ENCODE measurements around the gene GPSM1. TPM values are rescaled to one million over a fixed set of nuclear protein-coding genes. Genes with fewer than 3 reads are reported as not detected.

The GPSM1 gene
- total and polyA plus RNA-seq, 7 donors, result 0.34 to 2.3 (median 1.3) TPM

DNA sequence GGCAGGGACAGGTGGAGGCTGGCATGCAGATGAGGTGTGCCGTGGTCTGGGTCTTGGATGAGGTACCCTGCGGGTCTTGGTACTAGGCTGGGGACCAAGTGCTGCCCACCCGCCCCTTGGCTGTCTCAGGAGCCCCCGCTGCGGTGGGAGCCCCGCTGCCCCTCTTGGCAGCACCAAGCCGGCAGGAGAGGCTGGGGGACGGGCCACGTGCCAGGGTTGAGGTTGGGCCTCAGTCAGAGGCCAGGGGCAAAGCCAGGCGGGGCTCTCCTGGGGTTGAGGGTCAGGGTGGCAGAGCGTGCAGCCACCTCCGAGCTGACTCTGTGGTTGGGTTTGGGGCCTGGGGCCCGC lies 44.2 kb downstream of the GPSM1 start:
- 87 to 90% (median 88%) methylated on average over 8 to 13 of the region's 13 CpGs for WGBS, 3 donors
- ATAC-seq, result no peak
- Histone ChIP-seq H3K9me3 (no peaks in the 10 kb centered on the region), H3K36me3 (ENCODE audit: insufficient read depth in 1 of 2, low read depth in 1 of 2) (peaks cover 0 to 3% of the 10 kb centered on the region in 2 donors), H3K4me3 (no peak overlapping the region), H3K27me3 (ENCODE audit: insufficient read depth in 3 of 3, low read length in 2 of 3) (peaks cover 0 to 13% (median 0%) of the 10 kb centered on the region in 3 donors), H3K4me1 (no peaks in the 10 kb centered on the region), H3K27ac (no peak overlapping the region)
- TF ChIP-seq, protein P1, sequence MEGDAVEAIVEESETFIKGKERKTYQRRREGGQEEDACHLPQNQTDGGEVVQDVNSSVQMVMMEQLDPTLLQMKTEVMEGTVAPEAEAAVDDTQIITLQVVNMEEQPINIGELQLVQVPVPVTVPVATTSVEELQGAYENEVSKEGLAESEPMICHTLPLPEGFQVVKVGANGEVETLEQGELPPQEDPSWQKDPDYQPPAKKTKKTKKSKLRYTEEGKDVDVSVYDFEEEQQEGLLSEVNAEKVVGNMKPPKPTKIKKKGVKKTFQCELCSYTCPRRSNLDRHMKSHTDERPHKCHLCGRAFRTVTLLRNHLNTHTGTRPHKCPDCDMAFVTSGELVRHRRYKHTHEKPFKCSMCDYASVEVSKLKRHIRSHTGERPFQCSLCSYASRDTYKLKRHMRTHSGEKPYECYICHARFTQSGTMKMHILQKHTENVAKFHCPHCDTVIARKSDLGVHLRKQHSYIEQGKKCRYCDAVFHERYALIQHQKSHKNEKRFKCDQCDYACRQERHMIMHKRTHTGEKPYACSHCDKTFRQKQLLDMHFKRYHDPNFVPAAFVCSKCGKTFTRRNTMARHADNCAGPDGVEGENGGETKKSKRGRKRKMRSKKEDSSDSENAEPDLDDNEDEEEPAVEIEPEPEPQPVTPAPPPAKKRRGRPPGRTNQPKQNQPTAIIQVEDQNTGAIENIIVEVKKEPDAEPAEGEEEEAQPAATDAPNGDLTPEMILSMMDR (IDR thresholded peaks at IDR 0.05), result no peak
- intact Hi-C loops (cut with DNase I), result no loop called here
- no peak for DNase-seq

- H3K27me3 ChIP-seq (ENCODE audit: insufficient read depth in 3 of 3, low read length in 2 of 3), result peaks cover 0 to 13% (median 0%) of the 10 kb centered on the region in 3 donors
- 79 to 83% (median 80%) methylated on average over 21 of the region's 21 CpGs for WGBS, 3 donors
- no peak overlapping the region for H3K27ac ChIP-seq
- DNase-seq (no peak), ATAC-seq (no peak)
- no peaks in the 10 kb centered on the region for H3K4me1 ChIP-seq
- intact Hi-C loops (cut with DNase I), result no loop called here
- H3K4me3 ChIP-seq, result no peak overlapping the region
- no peaks in the 10 kb centered on the region for H3K9me3 ChIP-seq
- TF ChIP-seq, protein P1 (IDR thresholded peaks at IDR 0.05), result no peak
- H3K36me3 ChIP-seq (ENCODE audit: insufficient read depth in 1 of 2, low read depth in 1 of 2), result peaks cover 0 to 3% of the 10 kb centered on the region in 2 donors
Measured at GRCh38 chr9:136372006-136372405, 44.7 kb downstream of the GPSM1 start.

DNA sequence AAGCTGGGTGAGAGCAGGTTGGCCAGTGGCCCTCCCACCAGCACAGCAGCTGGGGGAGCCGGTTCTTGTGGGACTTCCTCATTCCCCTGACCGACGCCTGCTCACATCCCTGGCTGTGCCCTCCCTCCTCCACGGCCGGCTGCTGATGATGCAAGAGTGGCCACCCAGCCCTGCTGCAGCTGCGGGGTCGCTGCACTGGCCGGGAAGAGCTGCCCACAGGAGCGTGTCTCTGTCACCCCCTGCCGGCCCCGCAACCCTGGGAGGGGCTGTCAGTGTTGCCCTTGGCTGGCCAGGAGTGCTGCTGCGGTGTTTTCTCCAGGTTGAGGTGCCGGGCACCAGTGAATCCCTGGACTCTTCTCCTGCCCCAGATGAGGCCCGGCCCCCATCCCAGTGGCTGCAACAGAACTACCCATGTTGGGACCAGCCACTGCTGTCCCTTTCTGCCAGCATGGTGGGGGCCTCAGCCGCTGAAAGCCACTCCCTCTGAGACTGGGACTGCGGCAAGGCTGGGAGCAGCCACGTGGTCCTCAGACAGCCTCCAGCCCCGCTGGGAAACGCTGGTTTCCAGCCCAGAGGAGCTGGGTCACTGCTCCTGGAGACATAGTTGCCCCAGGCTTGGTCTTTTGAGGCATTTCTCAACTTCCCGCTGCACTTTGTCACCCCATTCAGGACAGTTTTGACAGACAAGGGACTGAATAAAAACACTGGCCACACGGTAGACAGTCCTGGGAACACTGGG lies 45.4 kb downstream of the GPSM1 start:
- Histone ChIP-seq H3K4me1 (no peaks in the 10 kb centered on the region), H3K27ac (no peak overlapping the region), H3K36me3 (ENCODE audit: insufficient read depth in 1 of 2, low read depth in 1 of 2) (peaks cover 0 to 3% of the 10 kb centered on the region in 2 donors), H3K4me3 (peak overlapping the region; percentile 22), H3K27me3 (ENCODE audit: insufficient read depth in 3 of 3, low read length in 2 of 3) (peaks cover 0 to 13% (median 0%) of the 10 kb centered on the region in 3 donors), H3K9me3 (no peaks in the 10 kb centered on the region)
- TF ChIP-seq, protein P1 (IDR thresholded peaks at IDR 0.05), result no peak
- DNase-seq (peak; percentile 72 to 82), ATAC-seq (peak; percentile 20 to 56 (median 26))
- intact Hi-C loops (cut with DNase I), result no loop called here
- 17 to 22% (median 18%) methylated on average over 21 of the region's 21 CpGs for WGBS, 3 donors

DNA sequence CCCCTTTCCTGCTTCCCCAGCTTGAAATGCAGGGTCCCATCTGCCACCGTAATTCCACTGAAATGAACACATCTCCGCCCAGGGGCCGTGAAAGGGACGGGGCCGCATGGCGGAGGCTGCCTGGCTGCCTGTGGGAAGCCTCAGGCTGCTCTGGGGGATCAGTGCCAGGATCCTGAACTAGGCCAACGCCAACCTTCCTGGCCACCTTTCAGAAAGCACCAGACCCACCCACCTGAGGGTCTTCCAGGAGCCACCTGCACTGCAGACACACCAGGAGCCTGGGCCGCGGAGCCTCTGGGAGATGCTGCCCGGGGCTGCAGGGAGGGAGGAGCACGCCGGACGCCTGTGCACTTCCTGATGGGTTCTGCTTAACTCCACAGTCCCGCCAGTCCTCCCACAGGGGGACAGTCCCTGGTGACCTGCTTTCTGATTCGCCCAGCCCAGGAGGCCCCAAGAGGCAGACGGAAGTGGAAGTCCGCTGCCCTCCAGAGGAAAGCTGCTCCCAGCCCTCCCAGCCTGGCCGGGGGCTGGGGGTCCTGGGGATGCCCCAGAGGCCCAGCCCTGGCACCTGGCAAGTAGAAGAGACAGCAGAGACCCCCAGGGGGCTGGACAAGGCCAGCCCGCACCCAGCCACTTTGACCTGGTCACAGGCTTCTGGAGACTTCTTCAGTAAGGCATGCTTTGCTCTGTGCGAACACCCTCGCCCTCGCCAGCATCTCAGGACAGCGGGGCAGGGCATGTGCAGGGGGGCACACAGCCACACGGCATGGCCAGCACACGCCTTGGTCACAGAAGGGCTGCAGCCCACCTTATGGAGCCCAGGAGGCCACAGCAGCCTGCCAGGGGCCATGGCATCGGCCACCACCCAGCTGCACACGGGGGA lies 46.2 kb downstream of the GPSM1 start, which contains the start of gene CARD9:
Gene CARD9 (minus strand): TSS at position 370 of the 883 bp plus-strand sequence. CDS start 1,591 bp downstream, outside the sequence.
- Histone ChIP-seq H3K4me3 (peak within 1 kb of the TSS; percentile 22), H3K36me3 (ENCODE audit: insufficient read depth in 1 of 2, low read depth in 1 of 2) (peaks cover 0 to 8% of the 10 kb centered on the region in 2 donors), H3K4me1 (no peaks in the 10 kb centered on the region), H3K27ac (no peak within 1 kb of the TSS), H3K9me3 (no peaks in the 10 kb centered on the region), H3K27me3 (ENCODE audit: insufficient read depth in 3 of 3, low read length in 2 of 3) (peaks cover 0 to 6% (median 0%) of the 10 kb centered on the region in 3 donors)
- intact Hi-C loops (cut with DNase I), result no loop called here
- DNase-seq (no peak), ATAC-seq (peak in 1 of 4 donors; percentile 41)
- 69% methylated on average over 26 to 27 of the region's 27 CpGs for WGBS, 3 donors
- TF ChIP-seq, protein P1 (IDR thresholded peaks at IDR 0.05), result no peak
